SK-N-MC (cell line): Measurements from ENCODE around the gene ENO2.

ENCODE experiments used
- DNase-seq: peaks from one replicate; pipeline ENCODE4 v3.0.0-alpha.2; 2011; ENCODE audit warnings: low read depth, low spot score
- H3K27ac ChIP-seq: fragments of 200-600 bp; sonication (generic); 2 replicates; pipeline ENCODE4 v1.5.1; 2016; ENCODE audit warnings: mixed run types
- H3K36me3 ChIP-seq: fragments of 200-600 bp; sonication (generic); 2 replicates; pipeline ENCODE4 v1.6.1; 2017; ENCODE audit warnings: antibody characterized with exemption, low read length, mixed read lengths; ENCODE audit not compliant: insufficient read depth
- H3K4me3 ChIP-seq: fragments of 200-600 bp; sonication (generic); 2 replicates; pipeline ENCODE4 v1.5.1; 2016
- H3K9ac ChIP-seq: fragments of 200-600 bp; sonication (generic); 2 replicates; pipeline ENCODE4 v1.8.0; 2017; ENCODE audit warnings: mixed run types, mixed read lengths; ENCODE audit not compliant: insufficient read length
- H3K9me3 ChIP-seq: fragments of 200-600 bp; sonication (generic); 2 replicates; pipeline ENCODE4 v1.6.1; 2017; ENCODE audit warnings: low read depth, mild to moderate bottlenecking, antibody characterized with exemption, low read length, moderate library complexity, mixed read lengths
- EZH2 ChIP-seq: fragments of 200-600 bp; sonication (generic); IDR thresholded peaks from one replicate; pipeline ENCODE4 v1.6.1; 2017; ENCODE audit warnings: antibody characterized with exemption
- FOXP2 ChIP-seq: optimal IDR thresholded peaks from 2 replicates; pipeline ENCODE3; 2011; ENCODE audit warnings: mild to moderate bottlenecking, moderate library complexity; ENCODE audit not compliant: insufficient read depth; ENCODE audit errors: extremely low read length, control extremely low read depth
- POLR2AphosphoS5 ChIP-seq: IDR thresholded peaks from 2 replicates; pipeline ENCODE4 v1.6.1; 2012; ENCODE audit warnings: mild to moderate bottlenecking, low read depth, low read length, borderline replicate concordance

The ENO2 gene

DNA sequence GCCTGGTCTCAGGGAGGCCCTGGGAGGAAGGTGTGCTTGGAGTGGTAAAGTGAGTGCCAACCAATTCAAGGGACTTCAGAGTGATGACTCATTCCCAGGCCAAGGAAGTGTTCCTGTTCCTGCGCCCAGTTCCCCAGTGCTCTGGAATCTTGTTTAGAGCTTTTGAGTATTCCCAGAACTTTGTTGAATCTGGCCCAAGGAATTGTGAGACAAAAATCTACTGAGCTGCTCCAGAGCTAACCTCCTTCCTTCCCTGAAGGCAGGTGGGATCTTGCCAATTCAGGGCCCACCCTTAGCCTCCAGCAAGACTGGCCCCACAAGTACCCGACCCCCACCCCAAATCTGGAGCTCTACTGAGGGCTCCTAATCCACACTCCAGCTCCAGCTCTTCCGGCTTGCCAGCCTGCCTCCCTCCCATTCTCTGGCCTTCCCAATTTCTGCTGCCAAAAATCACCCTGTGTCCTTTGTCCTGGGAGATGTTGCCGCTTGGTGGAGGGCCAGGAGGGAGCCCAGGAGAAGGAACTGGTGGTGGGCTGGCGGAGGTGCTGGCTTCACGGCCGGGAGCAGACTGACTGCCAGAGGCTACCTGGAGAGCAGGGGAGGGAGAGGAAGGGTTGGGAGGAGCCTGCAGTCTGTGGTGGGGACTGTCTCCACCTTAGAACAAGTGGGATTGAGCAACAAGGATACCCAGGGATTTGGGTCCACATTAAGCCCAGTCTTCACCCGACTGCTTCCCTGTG, 11.3 kb downstream of the ENO2 start:
- Histone ChIP-seq H3K9me3 (no peaks in the 10 kb centered on the region), H3K9ac (peak overlapping the region; percentile 63), H3K27ac (peak overlapping the region; percentile 98), H3K36me3 (no peaks in the 10 kb centered on the region; the same call in 1 of the 2 replicates), H3K4me3 (peak overlapping the region; percentile 71)
- TF ChIP-seq EZH2 (no peak), POLR2AphosphoS5 (peak; percentile 56)
- DNase-seq: no peak

DNA sequence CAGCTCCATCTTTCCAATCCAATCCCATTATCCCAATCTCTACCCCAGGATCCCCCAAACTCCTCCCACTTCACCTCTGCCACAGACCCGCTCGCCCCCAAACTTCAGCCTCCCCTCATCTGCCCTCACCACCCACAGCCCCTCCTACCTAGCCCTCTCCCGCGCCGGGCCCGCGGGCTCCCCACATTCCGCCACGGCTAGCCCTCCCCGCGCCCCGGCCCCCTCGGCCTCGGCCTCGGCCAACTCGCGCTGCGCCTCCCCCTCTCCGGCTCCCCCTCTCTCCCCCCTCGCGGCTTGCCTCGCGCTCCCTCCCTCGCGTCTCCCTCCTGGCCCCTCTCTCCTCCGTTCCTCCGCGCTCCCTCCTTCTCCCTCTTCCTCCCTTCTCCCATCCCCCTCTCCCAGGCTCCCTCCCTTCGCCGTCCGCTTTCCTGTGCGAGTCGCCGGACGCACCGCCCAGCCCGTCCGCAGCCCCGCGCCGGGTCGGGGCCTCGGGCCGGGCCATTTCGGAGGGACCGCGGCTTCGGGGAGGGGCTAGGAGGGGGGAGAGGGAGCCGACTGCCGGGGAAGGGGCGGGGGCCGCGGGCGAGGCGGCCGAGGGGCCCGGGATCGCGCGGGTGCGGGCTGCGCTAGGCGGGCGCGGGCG, 13.1 kb downstream of the ENO2 start, which contains the start of gene ATN1:
ATN1 (plus strand) TSS at position 581 of the 643 bp plus-strand sequence. CDS start 6,043 bp downstream, outside the sequence.
- peak within 1 kb of the TSS; percentile 93 for H3K9ac ChIP-seq
- peak within 1 kb of the TSS; percentile 94 for H3K4me3 ChIP-seq
- H3K36me3 ChIP-seq: peaks cover 9% of the 10 kb centered on the region
- no peaks in the 10 kb centered on the region for H3K9me3 ChIP-seq
- DNase-seq: no peak
- TF ChIP-seq POLR2AphosphoS5 (peak; percentile 68; the same call in 1 of the 2 replicates), FOXP2 (no peak), EZH2 (no peak)
- H3K27ac ChIP-seq: peak within 1 kb of the TSS; percentile 98

DNA sequence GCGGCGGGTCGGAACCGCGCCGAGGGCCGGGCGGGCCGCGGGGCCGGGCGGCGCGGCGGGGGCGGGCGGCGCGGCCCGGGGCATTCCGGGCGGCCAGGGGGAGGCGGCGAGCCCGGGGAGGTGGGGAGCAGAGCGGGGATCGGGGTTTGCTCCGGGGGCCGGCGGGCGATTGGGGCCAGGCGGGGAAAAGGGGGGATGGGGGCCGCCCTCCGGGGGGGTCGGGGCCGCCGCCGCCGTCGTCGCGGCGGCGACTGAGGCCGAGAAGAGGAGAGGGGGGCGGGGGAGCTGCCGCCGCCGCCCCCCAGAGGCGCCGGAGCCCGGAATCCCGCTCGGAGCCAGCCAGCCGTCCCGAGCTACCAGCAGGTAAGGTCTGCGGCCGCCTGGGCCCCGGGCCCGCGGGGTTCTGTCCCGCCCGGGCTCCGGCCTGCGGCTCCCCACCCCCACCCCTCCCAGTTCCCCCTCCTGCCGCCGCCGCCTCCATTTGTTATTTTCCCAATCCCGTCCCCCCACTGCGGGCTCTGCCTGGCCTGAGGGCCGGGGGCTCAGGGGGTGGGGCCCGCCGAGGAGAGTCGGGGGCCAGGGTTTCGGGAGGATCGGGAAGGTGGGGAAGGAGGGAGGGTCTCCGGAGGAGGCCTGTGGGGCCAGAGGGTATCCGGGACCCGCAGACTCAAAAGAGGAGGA, 13.8 kb downstream of the ENO2 start:
- H3K9me3 ChIP-seq: no peaks in the 10 kb centered on the region
- H3K36me3 ChIP-seq: peaks cover 14% of the 10 kb centered on the region
- DNase-seq: no peak
- peak overlapping the region; percentile 63; the same call in 1 of the 2 replicates for H3K27ac ChIP-seq
- H3K4me3 ChIP-seq: peak overlapping the region; percentile 94
- peak overlapping the region; percentile 93 for H3K9ac ChIP-seq
- TF ChIP-seq POLR2AphosphoS5 (no peak), FOXP2 (no peak), EZH2 (no peak)

DNA sequence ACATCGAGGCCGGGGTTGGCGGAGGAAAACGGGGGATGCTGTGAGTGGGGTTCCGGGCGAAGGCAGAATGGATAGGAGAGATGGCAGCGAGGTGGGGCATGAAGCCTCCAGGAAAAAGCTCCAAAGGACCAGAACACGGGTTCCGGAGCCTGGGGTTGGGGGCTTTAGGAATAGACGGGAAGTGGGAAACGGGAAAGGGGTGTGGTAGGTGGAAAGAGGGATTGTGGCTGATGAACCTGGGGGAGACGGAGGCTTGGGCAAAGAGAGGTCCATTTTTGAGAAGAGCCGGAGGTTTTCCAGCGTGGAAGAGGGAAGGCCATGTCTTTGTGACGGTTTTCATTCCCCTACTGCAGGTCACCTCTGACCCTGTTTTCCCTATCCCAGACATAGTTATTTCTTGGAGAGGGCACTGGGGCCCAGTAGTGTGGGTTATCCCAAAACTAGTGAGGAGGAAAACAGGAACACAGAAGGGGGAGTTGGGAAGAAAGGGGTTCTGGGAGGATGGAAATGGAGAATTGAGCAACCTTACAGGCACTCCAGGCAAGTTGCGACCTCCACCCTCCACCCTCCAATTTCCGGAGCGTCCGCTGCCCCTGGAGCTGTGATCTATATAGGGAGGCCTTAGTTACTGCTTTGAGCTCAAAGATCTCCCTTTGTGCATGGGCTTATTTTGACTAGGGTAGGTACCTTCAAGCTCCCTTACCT, 14.5 kb downstream of the ENO2 start:
- DNase-seq: no peak
- Histone ChIP-seq H3K9me3 (no peaks in the 10 kb centered on the region), H3K9ac (peak overlapping the region; percentile 93), H3K4me3 (peak overlapping the region; percentile 94), H3K27ac (peak overlapping the region; percentile 63; the same call in 1 of the 2 replicates), H3K36me3 (peaks cover 20% of the 10 kb centered on the region)
- TF ChIP-seq FOXP2 (no peak), EZH2 (no peak), POLR2AphosphoS5 (no peak)

DNA sequence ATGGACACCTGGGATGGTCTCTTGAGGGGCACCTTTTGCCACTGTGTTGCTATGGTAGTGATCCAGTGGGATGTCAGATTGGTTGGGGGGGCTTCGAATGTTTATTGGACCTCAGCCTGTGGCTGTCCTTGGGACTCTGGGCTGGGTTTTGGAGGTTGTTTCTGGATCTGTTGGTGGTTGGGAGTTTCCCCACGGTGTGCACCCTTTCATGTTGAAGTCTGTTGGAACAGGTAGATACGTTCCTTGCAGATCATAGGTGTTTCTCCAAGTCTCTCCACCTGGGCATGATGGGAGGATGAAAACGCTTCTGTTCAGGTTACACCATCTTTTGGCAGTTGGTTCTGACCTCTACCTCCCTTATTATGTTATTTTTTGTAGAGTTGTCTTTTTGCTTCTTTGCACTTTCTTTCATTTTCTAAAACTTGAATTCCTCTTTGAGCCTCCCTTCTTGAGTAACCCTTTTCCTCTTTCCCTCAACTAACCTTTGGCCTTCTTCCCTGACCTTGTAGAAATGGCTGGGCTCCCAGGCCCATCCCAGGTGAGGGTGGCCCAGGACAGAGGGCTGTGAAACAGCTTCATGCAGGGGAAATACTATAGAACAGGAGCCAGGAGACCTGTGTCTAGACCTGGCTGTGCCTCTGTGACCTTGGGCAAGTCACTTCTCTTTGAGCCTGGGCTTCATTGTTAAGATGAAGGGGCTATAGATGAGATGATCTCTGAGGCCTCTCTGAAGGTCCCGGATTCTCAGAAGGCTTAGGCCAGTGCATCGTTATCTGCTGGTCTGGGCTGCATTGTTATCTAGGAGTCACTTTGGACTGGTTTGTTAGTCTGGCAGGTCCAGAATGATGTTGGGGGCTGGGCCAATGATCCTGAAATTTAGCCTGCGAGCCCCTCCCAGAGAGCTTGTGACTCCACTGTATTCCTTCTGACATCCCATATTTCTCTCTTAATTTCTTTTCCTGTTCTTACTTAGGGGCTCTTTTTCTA, 15.4 kb downstream of the ENO2 start:
- TF ChIP-seq FOXP2 (no peak), EZH2 (no peak), POLR2AphosphoS5 (peak; percentile 34; the same call in 1 of the 2 replicates)
- DNase-seq: no peak
- H3K27ac ChIP-seq: peak overlapping the region; percentile 27; the same call in 1 of the 2 replicates
- peak overlapping the region; percentile 93 for H3K9ac ChIP-seq
- peaks cover 28% of the 10 kb centered on the region for H3K36me3 ChIP-seq
- peak overlapping the region; percentile 94 for H3K4me3 ChIP-seq
- H3K9me3 ChIP-seq: no peaks in the 10 kb centered on the region

DNA sequence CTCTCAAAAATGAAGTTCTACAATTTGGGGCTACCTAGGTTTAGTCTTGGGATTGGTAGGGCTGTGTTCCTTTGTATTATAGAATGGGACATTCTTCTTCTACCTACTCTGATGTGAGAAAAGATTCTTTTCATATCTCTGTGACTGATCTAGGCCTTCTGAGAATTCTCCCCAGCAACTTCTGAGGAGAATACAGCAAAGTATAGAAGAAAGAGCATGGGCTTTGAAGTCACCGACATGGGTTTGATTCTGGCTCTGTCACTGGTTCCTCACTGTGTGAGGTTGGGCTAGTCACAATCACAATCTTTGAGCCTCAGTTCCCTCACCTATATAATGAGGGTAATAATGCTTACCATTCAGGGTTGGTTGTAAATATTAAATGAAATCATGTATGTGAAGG, 18.4 kb downstream of the ENO2 start:
- Histone ChIP-seq H3K4me3 (no peak overlapping the region), H3K9ac (peak overlapping the region; percentile 17), H3K9me3 (no peaks in the 10 kb centered on the region), H3K27ac (peak overlapping the region; percentile 4), H3K36me3 (peaks cover 46% of the 10 kb centered on the region)
- no peak for DNase-seq
- no peak for TF ChIP-seq FOXP2
- no peak for TF ChIP-seq POLR2AphosphoS5
- no peak for TF ChIP-seq EZH2

DNA sequence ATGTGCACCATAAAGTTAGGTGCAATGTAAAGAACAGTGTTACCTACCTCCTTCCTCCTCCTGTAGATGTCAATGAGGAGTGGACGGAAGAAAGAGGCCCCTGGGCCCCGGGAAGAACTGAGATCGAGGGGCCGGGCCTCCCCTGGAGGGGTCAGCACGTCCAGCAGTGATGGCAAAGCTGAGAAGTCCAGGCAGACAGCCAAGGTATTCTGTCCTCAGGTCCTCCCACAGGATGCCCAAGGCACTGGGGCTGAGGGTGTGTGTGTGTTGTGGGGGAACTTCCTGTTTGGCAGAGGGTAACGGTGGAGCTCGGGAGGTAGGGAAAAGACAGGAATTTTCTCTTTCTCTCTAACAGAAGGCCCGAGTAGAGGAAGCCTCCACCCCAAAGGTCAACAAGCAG, 19.7 kb downstream of the ENO2 start:
- Histone ChIP-seq H3K27ac (peak overlapping the region; percentile 69), H3K9ac (no peak overlapping the region)

More for the DNA sequence above, 19.7 kb downstream of the ENO2 start:
- Histone ChIP-seq H3K4me3 (no peak overlapping the region), H3K9me3 (no peaks in the 10 kb centered on the region), H3K36me3 (peaks cover 50% of the 10 kb centered on the region)
- DNase-seq: no peak
- TF ChIP-seq FOXP2: no peak
- TF ChIP-seq POLR2AphosphoS5: no peak
- TF ChIP-seq EZH2: no peak
